Transverse colon (tissue), 4 donors: ENCODE data around the gene KNSTRN.

Source experiments
- POLR2A ChIP-seq: fragments of 450-650 bp; IDR thresholded peaks from one replicate; pipeline ENCODE4 v1.6.1; 2016; ENCODE audit warnings: antibody characterized with exemption, mild to moderate bottlenecking, moderate library complexity
- POLR2AphosphoS5 ChIP-seq, 3 donors: sonication (generic); formaldehyde crosslinking; IDR thresholded peaks; one replicate each; pipeline ENCODE4 v1.6.1; 2016; ENCODE audit warnings: antibody characterized with exemption in 3 of 3
- TF ChIP-seq, protein P1 (sequence below), 5 experiments: fragments of 200-600 bp in 3 of 5; fragments of 450-650 bp in 2 of 5; sonication (generic) in 3 of 5; IDR thresholded peaks; 1 replicate in 2 of 5; 2 replicates in 3 of 5; pipeline ENCODE4 v1.5.1; 2016 to 2017; ENCODE audit warnings: antibody characterized with exemption in 5 of 5, inconsistent platforms in 3 of 5, mild to moderate bottlenecking in 2 of 5, moderate library complexity in 1 of 5

DNA sequence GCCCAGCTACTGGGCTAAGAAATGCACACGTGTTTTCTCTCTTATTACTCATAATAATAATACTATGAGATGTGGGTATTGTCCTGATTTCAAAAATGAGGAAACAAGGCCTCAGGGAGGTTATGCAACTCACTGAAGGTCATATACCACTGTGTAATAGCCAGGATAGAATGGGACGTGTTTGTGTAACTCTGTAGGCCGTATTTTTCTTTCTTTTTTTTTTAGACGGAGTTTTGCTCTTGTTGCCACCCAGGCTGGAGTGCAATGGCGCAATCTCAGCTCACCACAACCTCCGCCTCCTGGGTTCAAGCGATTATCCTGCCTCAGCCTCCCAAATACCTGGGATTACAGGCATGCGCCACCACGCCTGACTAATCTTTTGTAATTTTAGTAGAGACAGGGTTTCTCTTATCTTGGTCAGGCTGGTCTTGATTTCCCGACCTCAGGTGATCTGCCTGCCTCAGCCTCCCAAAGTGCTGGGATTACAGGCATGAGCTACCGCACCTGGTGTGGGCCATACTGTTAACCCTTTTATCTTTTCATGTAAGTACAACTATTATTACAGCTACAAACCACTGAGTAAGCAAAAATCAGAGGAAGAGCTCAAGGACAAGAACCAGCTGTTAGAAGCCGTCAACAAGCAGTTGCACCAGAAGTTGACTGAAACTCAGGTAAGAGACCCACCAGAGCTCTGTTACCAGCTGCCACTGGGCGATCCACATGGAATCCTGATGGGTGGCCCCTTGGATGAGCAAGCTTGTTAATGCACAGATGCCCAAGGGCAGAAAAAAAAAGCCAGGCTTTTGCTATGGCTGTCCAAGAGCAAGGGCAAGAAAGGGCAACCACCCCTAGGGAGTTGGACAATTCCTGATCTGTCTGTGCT lies 6.7 kb downstream of the KNSTRN start:
- no peak for TF ChIP-seq POLR2A
- TF ChIP-seq, protein P1, sequence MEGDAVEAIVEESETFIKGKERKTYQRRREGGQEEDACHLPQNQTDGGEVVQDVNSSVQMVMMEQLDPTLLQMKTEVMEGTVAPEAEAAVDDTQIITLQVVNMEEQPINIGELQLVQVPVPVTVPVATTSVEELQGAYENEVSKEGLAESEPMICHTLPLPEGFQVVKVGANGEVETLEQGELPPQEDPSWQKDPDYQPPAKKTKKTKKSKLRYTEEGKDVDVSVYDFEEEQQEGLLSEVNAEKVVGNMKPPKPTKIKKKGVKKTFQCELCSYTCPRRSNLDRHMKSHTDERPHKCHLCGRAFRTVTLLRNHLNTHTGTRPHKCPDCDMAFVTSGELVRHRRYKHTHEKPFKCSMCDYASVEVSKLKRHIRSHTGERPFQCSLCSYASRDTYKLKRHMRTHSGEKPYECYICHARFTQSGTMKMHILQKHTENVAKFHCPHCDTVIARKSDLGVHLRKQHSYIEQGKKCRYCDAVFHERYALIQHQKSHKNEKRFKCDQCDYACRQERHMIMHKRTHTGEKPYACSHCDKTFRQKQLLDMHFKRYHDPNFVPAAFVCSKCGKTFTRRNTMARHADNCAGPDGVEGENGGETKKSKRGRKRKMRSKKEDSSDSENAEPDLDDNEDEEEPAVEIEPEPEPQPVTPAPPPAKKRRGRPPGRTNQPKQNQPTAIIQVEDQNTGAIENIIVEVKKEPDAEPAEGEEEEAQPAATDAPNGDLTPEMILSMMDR (IDR thresholded peaks at IDR 0.05) = no peak
- TF ChIP-seq POLR2AphosphoS5 (IDR thresholded peaks at IDR 0.05) = no peak
